SK-N-SH (cell line): ENCODE data around the gene COX8A.

Experiments
- EP300 ChIP-seq, 2 experiments: IDR thresholded peaks; 2 replicates each; pipeline versions ENCODE4 v1.4.0 to v1.6.1; 2012; ENCODE audit warnings: borderline replicate concordance in 1 of 2, low read depth in 1 of 2, low read length in 1 of 2
- GABPA ChIP-seq: IDR thresholded peaks from 2 replicates; pipeline ENCODE4 v1.4.0; 2012; ENCODE audit warnings: low read depth, mild to moderate bottlenecking
- JUND ChIP-seq: IDR thresholded peaks from 2 replicates; pipeline ENCODE4 v1.4.0; 2012
- RAD21 ChIP-seq: IDR thresholded peaks from 2 replicates; pipeline ENCODE4 v1.6.1; 2012; ENCODE audit warnings: mild to moderate bottlenecking, low read length
- RFX5 ChIP-seq: IDR thresholded peaks from 2 replicates; pipeline ENCODE4 v1.6.1; 2012; ENCODE audit warnings: mild to moderate bottlenecking, improper control_type of control experiment, low read length
- SMC3 ChIP-seq: IDR thresholded peaks from 2 replicates; pipeline ENCODE4 v1.6.1; 2012; ENCODE audit warnings: low read depth, low read length, improper control_type of control experiment
- TCF12 ChIP-seq: IDR thresholded peaks from 2 replicates; pipeline ENCODE4 v1.4.0; 2012
- YY1 ChIP-seq: IDR thresholded peaks from 2 replicates; pipeline ENCODE4 v1.4.0; 2012; ENCODE audit warnings: low read depth, mild to moderate bottlenecking
- TF ChIP-seq, protein P1 (sequence below): fragments of 200-600 bp; sonication (generic); IDR thresholded peaks from 2 replicates; pipeline ENCODE4 v1.6.1; 2017; ENCODE audit warnings: antibody characterized with exemption, mild to moderate bottlenecking, moderate library complexity
- TF ChIP-seq, protein P2 (sequence below): IDR thresholded peaks from 2 replicates; pipeline ENCODE4 v1.6.1; 2012; ENCODE audit warnings: mild to moderate bottlenecking, low read depth, low read length, moderate library complexity
- TF ChIP-seq, protein P3 (sequence below): IDR thresholded peaks from 2 replicates; pipeline ENCODE4 v1.4.0; 2012; ENCODE audit warnings: low read depth, borderline replicate concordance

DNA sequence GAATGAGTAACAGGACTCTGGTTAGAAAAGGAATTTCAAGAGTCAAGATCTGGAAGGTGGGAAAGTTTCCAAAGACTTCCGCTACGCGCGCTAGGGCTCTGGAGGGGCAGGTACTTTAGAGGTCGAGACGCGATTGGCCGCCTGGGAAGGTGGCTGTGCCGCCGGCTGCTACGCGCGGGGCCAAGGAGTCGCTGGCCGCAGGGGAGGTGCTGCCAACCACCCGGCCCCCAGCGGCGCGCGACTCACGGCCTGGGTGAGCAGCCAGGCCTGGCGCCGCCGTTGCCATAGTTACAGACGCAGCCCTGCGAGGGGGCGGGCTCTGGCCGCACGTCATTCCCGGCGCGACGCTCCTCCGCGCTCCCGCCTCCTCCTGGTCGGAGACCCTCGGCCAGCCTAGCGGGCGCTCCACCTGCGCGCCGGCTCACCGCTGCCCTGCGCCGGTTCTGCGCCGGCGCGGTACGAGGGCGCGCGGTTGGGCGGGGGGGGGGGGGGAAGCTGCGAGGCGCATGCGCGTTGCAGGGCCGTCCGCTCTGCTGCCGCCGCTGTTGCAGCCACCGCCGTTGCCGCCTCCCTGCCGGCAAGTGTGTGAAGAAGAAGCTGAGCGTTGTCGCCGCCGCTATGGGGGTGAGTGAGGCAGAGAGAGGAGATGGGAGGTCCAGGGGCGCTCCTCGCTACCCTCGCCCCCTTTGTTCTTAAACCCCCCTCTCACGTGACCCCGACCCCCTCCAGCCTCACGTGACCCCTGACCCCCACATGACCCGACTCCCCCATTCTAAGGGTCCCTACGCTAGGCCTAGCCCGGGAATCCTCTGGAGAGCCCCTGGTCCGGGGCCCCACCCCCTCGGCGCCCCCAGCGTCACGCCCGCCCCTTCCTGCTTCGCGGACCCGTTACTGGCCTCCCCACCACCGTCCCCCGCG lies 35.7 kb upstream of the COX8A start, which contains the start of gene NAA40:
- TF ChIP-seq, protein P1, sequence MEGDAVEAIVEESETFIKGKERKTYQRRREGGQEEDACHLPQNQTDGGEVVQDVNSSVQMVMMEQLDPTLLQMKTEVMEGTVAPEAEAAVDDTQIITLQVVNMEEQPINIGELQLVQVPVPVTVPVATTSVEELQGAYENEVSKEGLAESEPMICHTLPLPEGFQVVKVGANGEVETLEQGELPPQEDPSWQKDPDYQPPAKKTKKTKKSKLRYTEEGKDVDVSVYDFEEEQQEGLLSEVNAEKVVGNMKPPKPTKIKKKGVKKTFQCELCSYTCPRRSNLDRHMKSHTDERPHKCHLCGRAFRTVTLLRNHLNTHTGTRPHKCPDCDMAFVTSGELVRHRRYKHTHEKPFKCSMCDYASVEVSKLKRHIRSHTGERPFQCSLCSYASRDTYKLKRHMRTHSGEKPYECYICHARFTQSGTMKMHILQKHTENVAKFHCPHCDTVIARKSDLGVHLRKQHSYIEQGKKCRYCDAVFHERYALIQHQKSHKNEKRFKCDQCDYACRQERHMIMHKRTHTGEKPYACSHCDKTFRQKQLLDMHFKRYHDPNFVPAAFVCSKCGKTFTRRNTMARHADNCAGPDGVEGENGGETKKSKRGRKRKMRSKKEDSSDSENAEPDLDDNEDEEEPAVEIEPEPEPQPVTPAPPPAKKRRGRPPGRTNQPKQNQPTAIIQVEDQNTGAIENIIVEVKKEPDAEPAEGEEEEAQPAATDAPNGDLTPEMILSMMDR = no peak
- no peak for TF ChIP-seq GABPA
- TF ChIP-seq SMC3 = no peak
- TF ChIP-seq RFX5 = no peak
- no peak; a peak in 1 of 4 replicates for TF ChIP-seq EP300 (IDR thresholded peaks at IDR 0.05; ENCODE audit: borderline replicate concordance in 1 of 2, low read depth in 1 of 2, low read length in 1 of 2)
- no peak for TF ChIP-seq YY1
- no peak for TF ChIP-seq JUND
- TF ChIP-seq, protein P2, sequence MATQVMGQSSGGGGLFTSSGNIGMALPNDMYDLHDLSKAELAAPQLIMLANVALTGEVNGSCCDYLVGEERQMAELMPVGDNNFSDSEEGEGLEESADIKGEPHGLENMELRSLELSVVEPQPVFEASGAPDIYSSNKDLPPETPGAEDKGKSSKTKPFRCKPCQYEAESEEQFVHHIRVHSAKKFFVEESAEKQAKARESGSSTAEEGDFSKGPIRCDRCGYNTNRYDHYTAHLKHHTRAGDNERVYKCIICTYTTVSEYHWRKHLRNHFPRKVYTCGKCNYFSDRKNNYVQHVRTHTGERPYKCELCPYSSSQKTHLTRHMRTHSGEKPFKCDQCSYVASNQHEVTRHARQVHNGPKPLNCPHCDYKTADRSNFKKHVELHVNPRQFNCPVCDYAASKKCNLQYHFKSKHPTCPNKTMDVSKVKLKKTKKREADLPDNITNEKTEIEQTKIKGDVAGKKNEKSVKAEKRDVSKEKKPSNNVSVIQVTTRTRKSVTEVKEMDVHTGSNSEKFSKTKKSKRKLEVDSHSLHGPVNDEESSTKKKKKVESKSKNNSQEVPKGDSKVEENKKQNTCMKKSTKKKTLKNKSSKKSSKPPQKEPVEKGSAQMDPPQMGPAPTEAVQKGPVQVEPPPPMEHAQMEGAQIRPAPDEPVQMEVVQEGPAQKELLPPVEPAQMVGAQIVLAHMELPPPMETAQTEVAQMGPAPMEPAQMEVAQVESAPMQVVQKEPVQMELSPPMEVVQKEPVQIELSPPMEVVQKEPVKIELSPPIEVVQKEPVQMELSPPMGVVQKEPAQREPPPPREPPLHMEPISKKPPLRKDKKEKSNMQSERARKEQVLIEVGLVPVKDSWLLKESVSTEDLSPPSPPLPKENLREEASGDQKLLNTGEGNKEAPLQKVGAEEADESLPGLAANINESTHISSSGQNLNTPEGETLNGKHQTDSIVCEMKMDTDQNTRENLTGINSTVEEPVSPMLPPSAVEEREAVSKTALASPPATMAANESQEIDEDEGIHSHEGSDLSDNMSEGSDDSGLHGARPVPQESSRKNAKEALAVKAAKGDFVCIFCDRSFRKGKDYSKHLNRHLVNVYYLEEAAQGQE = peak; percentile 50; the same call in 1 of the 2 replicates
- no peak; the same call in 1 of the 2 replicates for TF ChIP-seq RAD21
- TF ChIP-seq, protein P3, sequence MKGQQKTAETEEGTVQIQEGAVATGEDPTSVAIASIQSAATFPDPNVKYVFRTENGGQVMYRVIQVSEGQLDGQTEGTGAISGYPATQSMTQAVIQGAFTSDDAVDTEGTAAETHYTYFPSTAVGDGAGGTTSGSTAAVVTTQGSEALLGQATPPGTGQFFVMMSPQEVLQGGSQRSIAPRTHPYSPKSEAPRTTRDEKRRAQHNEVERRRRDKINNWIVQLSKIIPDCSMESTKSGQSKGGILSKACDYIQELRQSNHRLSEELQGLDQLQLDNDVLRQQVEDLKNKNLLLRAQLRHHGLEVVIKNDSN = peak; percentile 86
- TF ChIP-seq TCF12 = no peak
